ENCODE measurements around the gene IPMK. TPM values are rescaled to one million over a fixed set of nuclear protein-coding genes. Genes with fewer than 3 reads are reported as not detected.

Gene IPMK
- total and polyA plus RNA-seq, 2 donors (not counting 3 experiments of a cell fraction or from before 2014, with no cell fraction given) = 1.4 to 8.1 TPM

DNA sequence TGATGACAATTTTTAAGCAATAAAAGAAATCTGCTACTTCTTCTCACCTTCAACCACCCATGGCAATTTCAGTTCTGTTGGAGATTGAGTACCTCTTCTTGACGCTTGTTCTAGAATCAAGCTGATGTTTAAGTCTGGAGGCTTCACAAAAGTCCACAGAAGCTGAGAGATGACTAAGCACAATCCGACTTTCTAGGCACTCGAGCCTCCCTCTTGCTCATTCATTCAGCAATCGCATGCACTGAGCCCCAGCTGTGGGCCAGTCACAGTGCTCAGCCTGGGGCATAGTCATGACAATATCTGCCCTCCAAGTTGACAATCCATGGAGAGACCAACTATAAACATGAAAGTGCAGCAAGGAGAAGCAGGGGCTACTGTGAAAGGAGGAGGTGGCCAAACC is 103.2 kb downstream of the IPMK start:
- H4K20me1 ChIP-seq (replicated peaks; ENCODE audit: control insufficient read depth, extremely low read depth, insufficient read depth, low read length) = no peaks in the 10 kb centered on the region
- BruUV-seq (replicated peaks) = no TSS peak
- peaks cover 3% of the 10 kb centered on the region in 2 experiments for H3K27me3 ChIP-seq (ENCODE audit: control insufficient read depth in 2 of 2, insufficient read depth in 2 of 2, low read length in 2 of 2)
- no peak overlapping the region for H3K9ac ChIP-seq (replicated peaks; ENCODE audit: extremely low read depth, insufficient read depth, low read length)
- dilution Hi-C loops (cut with MboI; ENCODE audit: extremely low pct_ligation_motif_present, low sequenced_read_pairs) (no loop called here), intact Hi-C loops (cut with micrococcal nuclease) (no loop called here)
- ChIA-PET POLR2A (no interaction called here), CTCF (interaction anchor here (1.0 to 1.3 kb wide), 2 partner anchors 14 to 127 kb away, joined by 3 read pairs; no protein-coding TSS in a partner anchor)
- no peaks in the 10 kb centered on the region for H3K36me3 ChIP-seq (ENCODE audit: control insufficient read depth in 2 of 2, extremely low read depth in 1 of 2, insufficient read depth in 2 of 2, low read length in 2 of 2)
- H3K4me2 ChIP-seq (ENCODE audit: insufficient read depth, low read length) = no peak overlapping the region
- H3K4me1 ChIP-seq (ENCODE audit: control insufficient read depth, extremely low read depth, insufficient read depth, low read length) = no peaks in the 10 kb centered on the region
- H3K4me3 ChIP-seq (replicated peaks in 1 of 3; ENCODE audit: insufficient read depth in 1 of 3, low read depth in 1 of 3, low read length in 3 of 3) = no peak overlapping the region
- H2AFZ ChIP-seq (ENCODE audit: low read depth, low read length) = no peak overlapping the region
- no peak for DNase-seq (ENCODE audit: low read depth, low spot score)
- H3K27ac ChIP-seq (ENCODE audit: insufficient read depth, low read depth, low read length) = no peak overlapping the region
- TF ChIP-seq POLR2A (IDR thresholded peaks at IDR 0.05; ENCODE audit: low read depth, low read length) = no peak
- TF ChIP-seq FOS (IDR thresholded peaks at IDR 0.05; ENCODE audit: borderline replicate concordance, insufficient read depth, low read length) = no peak
- TF ChIP-seq GATA2 (IDR thresholded peaks at IDR 0.05; ENCODE audit: insufficient read depth, insufficient read length, low read depth, low read length) = no peak
- no peak for TF ChIP-seq JUN (IDR thresholded peaks at IDR 0.05; ENCODE audit: borderline replicate concordance, insufficient read depth, insufficient read length, low read depth)
- TF ChIP-seq MYC (IDR thresholded peaks at IDR 0.05; ENCODE audit: low read depth, low read length) = no peak
- TF ChIP-seq POLR2AphosphoS5 (IDR thresholded peaks at IDR 0.05; ENCODE audit: insufficient read depth, low read depth, low read length) = no peak
- H3K9me3 ChIP-seq (replicated peaks; ENCODE audit: control insufficient read depth, insufficient read depth, low read length) = no peaks in the 10 kb centered on the region
- no peaks in the 10 kb centered on the region for H3K79me2 ChIP-seq (ENCODE audit: control insufficient read depth, insufficient read depth, low read length)
- no peak for FAIRE-seq
- H3K9me1 ChIP-seq (replicated peaks; ENCODE audit: control insufficient read depth, extremely low read depth, insufficient read depth, low read length) = no peaks in the 10 kb centered on the region

DNA sequence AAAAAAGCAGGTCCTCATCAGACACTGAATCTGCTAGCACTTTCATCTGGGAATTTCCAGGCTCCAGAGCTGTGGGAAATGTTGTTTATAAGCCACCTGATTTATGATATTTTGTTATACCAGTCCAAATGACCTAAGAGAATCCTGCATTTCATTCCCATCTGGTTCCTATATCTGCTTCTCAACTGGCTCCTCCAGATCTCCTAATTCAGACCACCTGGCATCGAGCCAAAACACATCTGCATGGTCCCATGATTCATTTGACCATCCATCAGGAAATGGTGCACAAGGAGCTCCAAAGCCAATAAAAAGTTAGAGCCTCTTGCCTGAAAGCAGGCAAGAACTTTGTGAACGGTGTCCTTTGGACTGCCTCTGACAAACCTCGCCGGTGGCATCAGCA is 108.9 kb downstream of the IPMK start:
- no peaks in the 10 kb centered on the region for H3K79me2 ChIP-seq (ENCODE audit: control insufficient read depth, insufficient read depth, low read length)
- POLR2A ChIA-PET = no interaction called here

More for the DNA sequence above, 108.9 kb downstream of the IPMK start:
- dilution Hi-C loops (cut with MboI; ENCODE audit: extremely low pct_ligation_motif_present, low sequenced_read_pairs) = no loop called here
- Histone ChIP-seq H3K27ac (ENCODE audit: insufficient read depth, low read depth, low read length) (no peak overlapping the region), H3K27me3 (ENCODE audit: control insufficient read depth in 2 of 2, insufficient read depth in 2 of 2, low read length in 2 of 2) (no peaks in the 10 kb centered on the region), H3K4me2 (ENCODE audit: insufficient read depth, low read length) (no peak overlapping the region), H3K9me3 (replicated peaks; ENCODE audit: control insufficient read depth, insufficient read depth, low read length) (no peaks in the 10 kb centered on the region), H3K4me3 (replicated peaks in 1 of 3; ENCODE audit: insufficient read depth in 1 of 3, low read depth in 1 of 3, low read length in 3 of 3) (no peak overlapping the region), H3K9me1 (replicated peaks; ENCODE audit: control insufficient read depth, extremely low read depth, insufficient read depth, low read length) (no peaks in the 10 kb centered on the region), H3K9ac (replicated peaks; ENCODE audit: extremely low read depth, insufficient read depth, low read length) (no peak overlapping the region), H3K36me3 (ENCODE audit: control insufficient read depth in 2 of 2, extremely low read depth in 1 of 2, insufficient read depth in 2 of 2, low read length in 2 of 2) (no peaks in the 10 kb centered on the region), H3K4me1 (ENCODE audit: control insufficient read depth, extremely low read depth, insufficient read depth, low read length) (no peaks in the 10 kb centered on the region), H4K20me1 (replicated peaks; ENCODE audit: control insufficient read depth, extremely low read depth, insufficient read depth, low read length) (no peaks in the 10 kb centered on the region), H2AFZ (ENCODE audit: low read depth, low read length) (no peak overlapping the region)
- no TSS peak for BruUV-seq (replicated peaks)
- DNase-seq (ENCODE audit: low read depth, low spot score) = no peak
- intact Hi-C loops (cut with micrococcal nuclease) = no loop called here
- no peak for FAIRE-seq
- CTCF ChIA-PET = no interaction called here
- TF ChIP-seq CTCF (IDR thresholded peaks at IDR 0.05; ENCODE audit: extremely low read depth in 1 of 2, insufficient read depth in 1 of 2, low read depth in 1 of 2, low read length in 2 of 2) (no peak), MAX (IDR thresholded peaks at IDR 0.05; ENCODE audit: insufficient read depth, insufficient read length) (no peak), FOS (IDR thresholded peaks at IDR 0.05; ENCODE audit: borderline replicate concordance, insufficient read depth, low read length) (no peak), MYC (IDR thresholded peaks at IDR 0.05; ENCODE audit: low read depth, low read length) (no peak), POLR2A (IDR thresholded peaks at IDR 0.05; ENCODE audit: low read depth, low read length) (no peak), GATA2 (IDR thresholded peaks at IDR 0.05; ENCODE audit: insufficient read depth, insufficient read length, low read depth, low read length) (no peak), EZH2 (IDR thresholded peaks at IDR 0.05; ENCODE audit: borderline replicate concordance, low read depth, low read length, severe bottlenecking) (no peak), POLR2AphosphoS5 (IDR thresholded peaks at IDR 0.05; ENCODE audit: insufficient read depth, low read depth, low read length) (no peak), JUN (IDR thresholded peaks at IDR 0.05; ENCODE audit: borderline replicate concordance, insufficient read depth, insufficient read length, low read depth) (no peak)

Measured in endothelial cell of umbilical vein (primary cell).